MG63 (cell line): Measurements from ENCODE around the gene SALL1. TPM values are rescaled to one million over a fixed set of nuclear protein-coding genes. Genes with fewer than 3 reads are reported as not detected.

Source experiments
- DNase-seq: peaks from one replicate; pipeline ENCODE4 v3.0.0-alpha.2; 2020
- H3K27me3 ChIP-seq: fragments of 250-450 bp; sonication (Bioruptor Pico); 2 replicates; pipeline ENCODE4 v1.5.1; 2020; ENCODE audit warnings: mild to moderate bottlenecking, moderate library complexity
- H3K36me3 ChIP-seq: fragments of 250-450 bp; sonication (Bioruptor Pico); 2 replicates; pipeline ENCODE4 v1.5.1; 2020; ENCODE audit warnings: mild to moderate bottlenecking, moderate library complexity
- H3K4me3 ChIP-seq: fragments of 250-450 bp; sonication (Bioruptor Pico); 2 replicates; pipeline ENCODE4 v1.5.1; 2020; ENCODE audit warnings: mild to moderate bottlenecking, moderate library complexity
- H3K9me3 ChIP-seq: fragments of 250-450 bp; sonication (Bioruptor Pico); 2 replicates; pipeline ENCODE4 v1.5.1; 2020; ENCODE audit warnings: mild to moderate bottlenecking, moderate library complexity
- total RNA-seq: library from RNA; depleted of rRNA; stranded (reverse); fragments of >200 nt; shearing (Covaris generic); gene quantifications from 2 replicates; pipeline ENCODE4 v1.2.3, GENCODE V29; 2014; ENCODE audit warnings: low replicate concordance

The SALL1 gene
- total RNA-seq, 1 experiment from 2014 or later = 0.13 TPM

DNA sequence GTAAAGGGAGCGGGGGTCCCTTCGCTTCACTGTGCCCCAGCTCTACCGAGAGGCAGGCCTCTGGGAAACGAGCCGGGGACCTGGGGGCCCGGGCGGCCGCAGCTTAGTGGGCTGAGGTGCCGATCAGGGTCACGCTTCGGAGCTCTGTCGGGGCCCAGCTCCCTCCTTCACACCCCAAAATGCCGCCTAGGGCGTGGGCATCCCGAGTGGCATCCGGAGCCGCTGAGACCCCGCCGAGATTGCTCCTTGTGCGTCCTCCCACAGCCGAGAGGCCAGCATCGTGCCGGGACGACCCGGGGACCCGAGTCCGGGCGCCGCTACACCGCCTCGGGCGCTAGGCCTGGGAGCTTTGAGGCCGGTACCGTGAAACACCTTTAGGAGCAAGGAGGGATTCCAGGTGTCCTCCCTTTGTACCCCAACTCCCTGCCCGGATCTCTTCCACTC lies 1.3 kb downstream of the SALL1 start:
- H3K27me3 ChIP-seq = no peaks in the 10 kb centered on the region
- H3K36me3 ChIP-seq = no peaks in the 10 kb centered on the region
- peak overlapping the region; percentile 51 for H3K4me3 ChIP-seq
- no peak for DNase-seq
- H3K9me3 ChIP-seq = no peaks in the 10 kb centered on the region

DNA sequence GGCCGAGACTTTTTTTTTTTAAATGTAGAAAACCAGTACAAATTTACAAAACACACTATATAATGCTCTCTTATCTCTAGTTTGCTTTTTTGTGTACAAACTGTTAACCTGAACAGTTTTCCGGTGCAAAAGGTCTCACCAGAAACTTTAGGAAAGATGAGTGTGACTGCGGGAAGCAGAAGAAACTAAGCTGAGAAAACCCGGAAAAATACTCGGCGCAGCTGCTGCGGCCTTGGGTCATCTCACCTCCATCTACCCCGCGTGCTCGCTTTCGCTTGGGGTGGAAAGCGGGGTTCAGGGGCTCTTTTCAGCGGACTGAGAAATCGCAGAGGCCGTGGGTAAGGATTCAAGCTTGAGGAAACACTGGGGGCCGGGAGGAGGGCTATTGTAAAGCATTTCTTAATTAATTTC lies 1.8 kb downstream of the SALL1 start:
- Histone ChIP-seq H3K9me3 (no peaks in the 10 kb centered on the region), H3K27me3 (no peaks in the 10 kb centered on the region), H3K4me3 (peak overlapping the region; percentile 51), H3K36me3 (no peaks in the 10 kb centered on the region)
- no peak for DNase-seq

DNA sequence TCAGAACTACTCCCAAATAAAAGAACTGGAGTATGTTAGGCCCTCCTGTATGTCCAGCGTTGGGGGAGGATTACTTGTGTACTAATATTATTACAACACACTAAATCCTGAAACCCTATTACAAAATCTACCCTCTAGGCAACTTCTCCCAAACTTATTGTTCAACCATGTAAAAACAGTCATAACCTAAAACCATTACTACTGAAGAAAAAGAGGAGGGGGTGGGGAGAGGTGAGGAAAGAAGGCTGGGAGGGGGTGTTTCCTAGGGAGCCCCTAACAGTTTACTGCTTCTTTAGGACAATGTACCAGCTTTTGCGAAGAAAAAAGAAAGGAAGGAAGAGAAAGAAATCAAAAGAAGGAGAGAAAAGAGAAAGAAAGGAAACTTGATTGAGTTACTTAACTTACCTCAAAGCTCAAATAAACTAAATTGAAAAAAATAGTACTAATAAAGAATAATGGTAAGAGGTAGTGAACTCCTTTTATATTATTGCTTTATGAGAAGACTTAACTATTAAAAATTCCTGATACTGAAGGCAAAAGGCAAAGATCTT lies 2.3 kb downstream of the SALL1 start:
- H3K4me3 ChIP-seq = peak overlapping the region; percentile 51

DNA sequence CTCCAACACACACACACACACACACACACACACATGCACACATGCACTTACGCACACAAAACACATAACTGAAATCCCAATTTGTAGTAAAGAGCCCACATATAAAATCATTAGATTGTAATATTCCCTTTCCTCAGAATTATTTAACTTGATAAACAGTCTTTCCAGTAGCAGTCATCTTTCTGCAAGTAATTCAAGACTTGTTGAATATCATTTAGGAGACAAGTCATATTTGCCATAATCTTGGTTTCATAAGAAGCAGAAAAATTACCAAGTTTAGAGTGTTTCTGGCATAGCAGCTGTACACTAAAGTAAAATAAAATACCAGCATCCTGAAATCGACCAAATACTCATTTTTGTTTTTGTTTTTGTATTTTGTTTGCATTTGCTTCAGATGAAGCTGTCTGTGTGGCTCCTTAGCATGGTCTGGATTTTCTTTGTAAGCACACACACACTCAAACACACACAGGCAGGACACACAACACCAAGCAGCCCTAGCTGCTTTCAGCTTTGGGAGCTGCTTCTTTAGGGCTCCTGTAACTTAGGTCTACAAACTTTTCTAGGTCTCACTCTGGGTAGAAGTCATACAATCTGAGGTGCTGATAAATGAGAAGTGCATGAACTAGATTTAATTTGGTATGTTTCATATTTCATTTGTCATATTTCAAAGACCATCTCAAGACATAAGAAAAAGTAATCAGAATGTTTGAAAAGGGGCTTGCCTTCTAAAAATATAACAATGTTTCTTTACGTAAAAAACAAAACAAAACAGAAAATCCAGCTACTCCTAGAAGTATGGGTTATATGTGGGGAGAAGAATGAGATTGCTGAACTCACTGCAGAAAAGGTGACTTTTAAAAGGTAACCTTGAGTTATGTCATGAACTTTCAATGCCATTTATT lies 3.0 kb downstream of the SALL1 start:
- Histone ChIP-seq H3K9me3 (no peaks in the 10 kb centered on the region), H3K27me3 (no peaks in the 10 kb centered on the region), H3K36me3 (no peaks in the 10 kb centered on the region), H3K4me3 (no peak overlapping the region; the same call in 1 of the 2 replicates)
- DNase-seq = no peak

More for the DNA sequence above, 2.3 kb downstream of the SALL1 start:
- Histone ChIP-seq H3K27me3 (no peaks in the 10 kb centered on the region), H3K36me3 (no peaks in the 10 kb centered on the region), H3K9me3 (no peaks in the 10 kb centered on the region)
- DNase-seq = no peak

DNA sequence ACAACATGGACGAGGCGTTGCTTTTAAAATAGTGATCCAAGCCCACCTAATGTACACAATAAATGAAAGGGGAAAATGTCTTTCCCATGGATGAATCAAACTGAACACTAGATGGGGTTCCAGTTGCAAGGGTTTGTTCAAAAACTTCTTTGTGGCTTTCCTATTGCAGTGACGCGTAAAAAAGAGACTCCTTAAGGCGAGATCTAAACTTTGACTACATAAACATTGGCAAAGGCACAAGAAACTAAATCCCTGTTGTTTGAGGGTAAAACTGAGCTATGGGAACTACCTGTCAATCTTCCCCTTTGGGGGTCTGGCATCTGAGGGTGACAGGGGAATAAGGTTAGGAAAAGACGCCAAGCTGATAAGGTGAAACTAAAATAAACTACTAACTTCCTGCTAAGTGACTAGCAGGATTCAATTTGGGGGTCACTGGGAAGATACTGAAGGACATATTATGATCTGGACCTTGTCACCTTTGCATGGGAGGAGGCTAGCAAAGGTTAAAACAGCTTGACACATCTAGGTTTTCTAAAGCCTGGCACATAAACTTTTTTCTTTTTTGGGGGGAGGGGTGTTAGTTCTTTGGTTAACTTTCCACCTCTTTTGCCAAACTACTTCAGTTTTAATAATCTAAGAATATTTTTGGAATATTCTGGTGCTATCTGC lies 4.7 kb downstream of the SALL1 start:
- no peak overlapping the region for H3K4me3 ChIP-seq
- no peaks in the 10 kb centered on the region for H3K9me3 ChIP-seq
- H3K27me3 ChIP-seq = no peaks in the 10 kb centered on the region
- DNase-seq = no peak
- no peaks in the 10 kb centered on the region for H3K36me3 ChIP-seq

DNA sequence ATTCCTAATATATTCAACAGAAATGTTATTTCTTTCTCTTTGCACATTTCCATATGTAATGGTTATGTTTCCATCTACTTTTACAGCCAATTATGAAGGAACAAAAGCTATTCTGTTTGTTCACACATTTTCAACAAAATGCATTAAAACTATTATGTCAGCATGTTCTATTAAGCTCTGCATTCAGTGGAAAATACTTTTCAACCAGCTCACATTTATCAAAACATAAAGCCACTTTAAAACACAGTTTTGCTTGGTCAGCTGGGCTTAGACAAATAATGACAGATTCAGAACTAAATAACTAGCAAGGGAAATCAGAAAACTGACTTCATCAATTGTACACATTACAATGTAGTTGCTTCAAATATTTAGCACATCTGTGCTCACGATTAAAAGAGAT lies 6.9 kb downstream of the SALL1 start:
- H3K36me3 ChIP-seq = no peaks in the 10 kb centered on the region
- no peak for DNase-seq
- no peak overlapping the region for H3K4me3 ChIP-seq
- no peaks in the 10 kb centered on the region for H3K27me3 ChIP-seq
- no peaks in the 10 kb centered on the region for H3K9me3 ChIP-seq

DNA sequence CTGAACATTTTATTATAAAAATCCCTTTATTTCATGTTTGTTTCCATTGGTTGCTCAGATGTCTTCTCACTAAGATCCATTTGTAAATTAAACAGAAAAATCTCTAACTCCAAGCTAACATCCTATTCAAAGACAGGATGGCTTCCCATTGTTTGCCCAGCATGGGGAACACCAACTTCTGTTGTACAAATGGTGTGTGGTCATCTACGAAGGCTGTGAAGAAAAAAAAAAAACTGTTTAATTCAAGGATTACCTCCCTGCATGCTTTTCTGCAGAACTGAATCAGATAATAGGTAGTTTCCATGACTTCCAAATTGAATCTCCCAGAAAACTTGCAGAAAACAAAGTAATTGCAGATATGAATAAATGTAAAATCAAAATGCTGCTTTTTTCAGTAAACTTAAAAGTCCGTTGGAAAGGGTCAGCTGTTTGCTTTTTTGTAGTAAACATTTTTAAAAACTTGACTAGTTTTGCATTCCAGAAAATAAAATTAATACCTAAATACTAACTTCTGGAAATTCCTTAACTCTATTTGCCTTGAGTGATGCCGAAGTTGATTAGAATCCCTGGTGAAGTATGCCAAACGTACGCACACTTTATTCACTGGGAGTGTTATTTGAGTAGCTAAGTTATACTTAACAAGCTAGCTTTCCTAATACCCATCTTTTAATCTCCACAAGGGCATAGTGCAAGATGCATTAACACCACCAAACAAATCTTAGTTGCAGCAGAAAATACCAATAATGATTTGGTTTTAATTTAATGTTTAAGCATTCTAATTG lies 7.7 kb downstream of the SALL1 start:
- no peak for DNase-seq
- no peaks in the 10 kb centered on the region for H3K36me3 ChIP-seq
- no peak overlapping the region for H3K4me3 ChIP-seq
- no peaks in the 10 kb centered on the region for H3K27me3 ChIP-seq
- no peaks in the 10 kb centered on the region for H3K9me3 ChIP-seq

DNA sequence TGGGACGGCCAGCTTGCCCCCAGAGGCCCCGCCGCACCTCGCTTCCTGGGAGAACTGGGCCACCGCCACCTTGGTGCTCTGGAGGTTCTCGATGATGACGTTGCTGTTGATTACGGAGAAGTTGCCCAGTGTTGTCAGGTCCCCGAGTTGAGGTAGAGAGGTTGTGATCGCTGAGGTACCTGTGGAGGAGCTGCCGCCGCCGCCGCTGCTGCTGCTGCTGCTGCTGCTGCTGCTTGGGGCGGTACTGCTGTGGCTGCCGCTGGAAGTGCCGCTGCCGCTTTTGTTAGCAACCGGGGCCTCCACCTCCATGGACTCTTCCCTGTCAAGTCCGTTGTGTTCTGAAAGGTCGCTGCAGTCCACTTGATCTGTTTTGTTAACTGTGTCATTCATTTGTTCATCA lies 9.5 kb downstream of the SALL1 start:
- Histone ChIP-seq H3K27me3 (no peaks in the 10 kb centered on the region), H3K9me3 (no peaks in the 10 kb centered on the region), H3K36me3 (no peaks in the 10 kb centered on the region), H3K4me3 (no peak overlapping the region)
- no peak for DNase-seq

DNA sequence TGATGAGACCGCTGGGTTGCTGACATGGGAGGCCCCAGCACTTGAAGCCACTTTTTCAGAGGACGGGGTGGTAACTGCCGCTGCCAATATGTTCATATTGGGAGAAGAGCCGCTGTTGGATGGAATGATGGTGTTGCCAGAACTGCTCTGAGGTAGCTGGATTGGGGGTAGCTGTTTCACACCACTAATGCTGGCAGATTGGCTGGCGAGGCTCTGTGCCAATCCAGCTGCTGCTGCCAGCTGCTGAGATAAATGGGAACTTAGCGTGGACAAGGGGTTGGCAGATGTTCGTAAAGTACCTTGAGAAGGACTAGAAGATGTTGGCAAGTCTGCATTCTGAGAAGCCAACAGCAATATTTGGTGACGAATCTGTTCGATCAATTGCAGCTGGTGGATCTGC lies 10.0 kb downstream of the SALL1 start:
- H3K9me3 ChIP-seq = no peaks in the 10 kb centered on the region
- H3K36me3 ChIP-seq = no peaks in the 10 kb centered on the region
- H3K4me3 ChIP-seq = no peak overlapping the region
- no peak for DNase-seq
- H3K27me3 ChIP-seq = no peaks in the 10 kb centered on the region

DNA sequence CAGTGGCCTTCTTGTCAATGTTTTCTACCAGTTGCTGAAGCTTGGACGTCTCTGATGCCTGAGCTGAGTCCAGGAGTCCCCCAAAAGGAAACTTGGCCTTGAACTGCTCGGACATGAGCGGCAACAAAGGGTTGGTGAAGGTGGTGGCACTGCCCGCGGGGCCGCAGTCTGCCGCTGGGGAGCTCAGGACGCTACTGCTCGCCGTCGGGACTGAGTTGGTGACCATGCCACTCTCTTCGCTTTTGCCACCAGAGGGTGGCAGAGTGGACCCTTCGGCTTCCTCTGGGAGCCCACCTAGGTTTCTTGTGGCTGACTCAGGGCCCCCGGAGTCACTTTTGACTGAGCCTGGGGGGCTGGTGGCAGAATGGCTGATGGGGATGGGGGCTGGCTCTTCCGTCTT lies 11.0 kb downstream of the SALL1 start:
- Histone ChIP-seq H3K27me3 (no peaks in the 10 kb centered on the region), H3K9me3 (no peaks in the 10 kb centered on the region), H3K36me3 (no peaks in the 10 kb centered on the region), H3K4me3 (no peak overlapping the region)
- DNase-seq = no peak

DNA sequence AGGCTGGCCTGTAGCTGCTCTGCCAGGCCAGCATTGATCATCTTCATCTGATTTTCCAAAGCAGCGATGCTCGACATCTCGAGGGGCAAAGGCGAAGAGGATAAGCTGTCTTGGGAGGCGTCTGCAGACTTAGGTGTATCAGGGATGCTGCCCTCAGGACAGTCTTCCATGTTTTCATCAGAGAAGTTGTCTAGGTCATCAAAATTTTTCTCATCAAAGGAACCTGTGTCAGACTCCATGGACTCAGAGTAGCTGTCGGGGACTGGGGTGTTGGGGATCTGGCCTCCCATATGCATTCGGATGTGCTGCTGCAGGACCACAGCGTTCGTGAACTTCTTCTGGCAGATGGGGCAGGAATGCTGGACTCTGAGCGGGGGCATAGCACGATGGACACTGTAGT lies 11.5 kb downstream of the SALL1 start:
- H3K27me3 ChIP-seq = no peaks in the 10 kb centered on the region
- no peaks in the 10 kb centered on the region for H3K9me3 ChIP-seq
- H3K4me3 ChIP-seq = no peak overlapping the region
- no peaks in the 10 kb centered on the region for H3K36me3 ChIP-seq
- no peak for DNase-seq

DNA sequence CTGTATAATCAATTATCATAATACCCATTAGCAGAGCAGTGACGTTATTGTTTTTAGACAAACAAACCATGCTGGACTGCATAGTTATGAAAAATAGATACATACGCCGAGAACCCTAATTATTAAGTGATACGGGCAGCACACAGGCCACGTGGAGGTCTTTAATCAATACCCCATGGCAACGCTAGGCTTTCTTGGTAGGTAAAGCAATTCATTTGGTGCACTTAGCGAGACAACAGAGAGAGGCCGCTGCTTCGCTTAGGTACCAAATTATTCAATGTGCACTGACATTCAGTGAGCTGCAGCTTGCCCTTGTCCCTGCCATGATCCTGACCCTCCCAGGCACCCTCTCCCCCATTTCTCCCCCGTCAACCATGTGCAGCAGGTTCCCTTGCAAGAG lies 12.9 kb downstream of the SALL1 start:
- DNase-seq = no peak
- Histone ChIP-seq H3K36me3 (no peaks in the 10 kb centered on the region), H3K27me3 (no peaks in the 10 kb centered on the region), H3K9me3 (no peaks in the 10 kb centered on the region), H3K4me3 (no peak overlapping the region)

DNA sequence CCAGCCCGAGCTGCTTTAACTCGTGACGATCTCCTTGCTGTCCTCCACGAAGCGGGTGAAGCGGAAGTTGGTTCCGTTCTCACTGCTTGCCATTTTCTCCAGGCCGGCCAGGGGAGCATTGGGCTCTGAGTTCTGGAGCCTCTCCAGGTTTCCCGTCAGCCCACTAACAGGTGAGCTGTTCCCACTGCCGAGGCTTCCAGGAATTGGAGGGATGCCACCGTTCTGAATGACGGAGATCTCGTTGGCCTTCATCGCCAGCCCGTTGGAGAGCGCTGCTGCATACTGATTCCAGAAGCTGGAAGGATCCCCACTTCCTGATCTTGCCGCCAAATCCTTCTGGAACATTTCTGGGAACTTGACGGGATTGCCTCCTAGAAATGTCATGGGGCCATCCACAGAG lies 14.0 kb downstream of the SALL1 start:
- Histone ChIP-seq H3K9me3 (no peaks in the 10 kb centered on the region), H3K27me3 (no peaks in the 10 kb centered on the region), H3K4me3 (no peak overlapping the region), H3K36me3 (no peaks in the 10 kb centered on the region)
- no peak for DNase-seq

DNA sequence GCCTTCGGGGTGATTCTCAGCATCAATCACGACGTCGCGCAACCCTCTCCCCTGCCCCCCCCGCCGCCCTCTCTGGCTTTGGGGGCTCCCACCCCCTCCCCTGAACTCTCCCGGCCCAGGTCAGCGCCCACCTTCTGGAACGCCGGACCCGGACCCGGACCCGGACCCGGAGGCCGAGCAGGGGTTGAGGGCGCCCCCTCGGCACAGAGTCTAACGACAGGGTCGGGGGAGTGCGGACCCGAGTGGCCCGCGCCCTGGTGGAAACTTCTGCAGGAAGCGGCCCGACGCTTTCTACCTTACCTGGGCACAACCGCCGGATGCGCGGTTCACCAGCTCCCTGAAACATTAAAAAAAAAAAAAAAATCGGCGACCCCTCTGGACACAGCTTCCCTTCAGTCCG lies 16.2 kb downstream of the SALL1 start:
- no peak overlapping the region for H3K4me3 ChIP-seq

DNA sequence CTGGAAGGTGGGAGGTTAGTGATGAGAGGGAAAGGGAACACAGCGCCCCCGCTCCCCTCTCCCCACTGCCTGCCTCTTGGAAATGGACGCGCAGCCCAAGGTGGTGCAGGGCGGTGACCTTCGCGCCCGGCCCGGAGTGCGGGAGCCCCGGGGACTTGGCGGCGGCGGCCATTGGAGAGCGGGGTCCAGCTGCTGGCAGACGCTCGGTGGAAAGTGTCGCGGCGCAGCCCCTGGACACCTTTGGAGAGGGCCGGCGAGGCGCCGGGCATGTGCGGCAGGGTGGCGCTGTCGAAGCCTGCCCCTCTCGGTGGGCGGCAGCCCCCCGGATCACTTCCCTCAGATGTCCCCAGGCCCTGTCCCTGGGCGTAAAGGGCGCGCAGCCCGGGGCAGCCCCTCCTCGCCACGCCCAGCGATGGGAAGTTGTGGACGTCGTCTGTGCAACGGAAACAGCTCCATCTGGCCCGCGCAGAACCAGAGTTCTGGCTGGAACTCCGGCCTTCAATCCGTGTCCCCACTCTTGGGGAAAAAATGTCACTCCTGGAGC lies 16.7 kb downstream of the SALL1 start:
- no peak for DNase-seq
- H3K4me3 ChIP-seq = no peak overlapping the region
- H3K36me3 ChIP-seq = no peaks in the 10 kb centered on the region
- H3K27me3 ChIP-seq = no peaks in the 10 kb centered on the region
- H3K9me3 ChIP-seq = no peaks in the 10 kb centered on the region

More for the DNA sequence above, 16.2 kb downstream of the SALL1 start:
- Histone ChIP-seq H3K36me3 (no peaks in the 10 kb centered on the region), H3K9me3 (no peaks in the 10 kb centered on the region), H3K27me3 (no peaks in the 10 kb centered on the region)
- no peak for DNase-seq

DNA sequence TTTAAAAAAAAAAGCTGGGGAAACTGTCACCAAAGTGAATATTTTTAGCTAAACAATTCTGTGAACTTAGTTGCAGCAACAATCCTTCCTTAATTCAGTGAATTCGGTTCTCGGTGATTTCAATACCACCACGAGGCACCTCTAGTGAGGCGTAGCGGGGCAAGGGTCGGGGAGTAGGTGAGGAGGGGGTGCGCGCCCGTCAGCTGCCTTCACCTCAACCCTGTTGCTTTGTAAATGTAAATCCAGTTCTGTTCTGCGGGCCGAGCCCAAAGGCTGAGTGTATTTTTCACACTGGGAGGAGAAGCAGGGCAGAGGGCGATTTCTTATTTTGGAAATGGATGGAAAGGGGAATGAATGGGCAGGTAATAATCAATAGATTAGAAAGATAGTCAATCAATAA lies 17.4 kb downstream of the SALL1 start:
- no peak for DNase-seq
- H3K36me3 ChIP-seq = no peaks in the 10 kb centered on the region
- no peaks in the 10 kb centered on the region for H3K27me3 ChIP-seq
- H3K4me3 ChIP-seq = no peak overlapping the region
- H3K9me3 ChIP-seq = no peaks in the 10 kb centered on the region

DNA sequence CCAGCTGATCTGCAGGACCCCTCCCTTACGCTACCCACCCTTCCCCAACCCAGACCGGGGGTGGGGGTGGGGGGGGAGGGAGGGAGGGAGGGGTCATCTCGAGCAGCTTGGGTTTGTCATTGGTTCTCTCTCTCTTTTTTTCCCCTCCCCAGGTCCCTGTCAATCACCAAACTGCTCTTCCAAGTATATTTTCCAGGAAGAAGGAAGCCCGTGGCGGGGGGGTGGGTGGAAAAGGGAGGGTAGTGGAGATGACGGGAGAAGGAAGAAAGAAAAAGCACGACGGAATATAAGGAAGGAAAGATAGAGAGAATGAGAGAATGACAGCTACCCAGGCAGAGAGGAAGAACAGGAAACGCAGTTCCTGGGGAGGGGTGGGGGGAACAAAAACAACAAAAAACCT lies 17.9 kb downstream of the SALL1 start:
- Histone ChIP-seq H3K36me3 (no peaks in the 10 kb centered on the region), H3K4me3 (no peak overlapping the region), H3K9me3 (no peaks in the 10 kb centered on the region), H3K27me3 (no peaks in the 10 kb centered on the region)
- DNase-seq = no peak
